ENCODE data around the gene VPS26A.

Gene VPS26A

DNA sequence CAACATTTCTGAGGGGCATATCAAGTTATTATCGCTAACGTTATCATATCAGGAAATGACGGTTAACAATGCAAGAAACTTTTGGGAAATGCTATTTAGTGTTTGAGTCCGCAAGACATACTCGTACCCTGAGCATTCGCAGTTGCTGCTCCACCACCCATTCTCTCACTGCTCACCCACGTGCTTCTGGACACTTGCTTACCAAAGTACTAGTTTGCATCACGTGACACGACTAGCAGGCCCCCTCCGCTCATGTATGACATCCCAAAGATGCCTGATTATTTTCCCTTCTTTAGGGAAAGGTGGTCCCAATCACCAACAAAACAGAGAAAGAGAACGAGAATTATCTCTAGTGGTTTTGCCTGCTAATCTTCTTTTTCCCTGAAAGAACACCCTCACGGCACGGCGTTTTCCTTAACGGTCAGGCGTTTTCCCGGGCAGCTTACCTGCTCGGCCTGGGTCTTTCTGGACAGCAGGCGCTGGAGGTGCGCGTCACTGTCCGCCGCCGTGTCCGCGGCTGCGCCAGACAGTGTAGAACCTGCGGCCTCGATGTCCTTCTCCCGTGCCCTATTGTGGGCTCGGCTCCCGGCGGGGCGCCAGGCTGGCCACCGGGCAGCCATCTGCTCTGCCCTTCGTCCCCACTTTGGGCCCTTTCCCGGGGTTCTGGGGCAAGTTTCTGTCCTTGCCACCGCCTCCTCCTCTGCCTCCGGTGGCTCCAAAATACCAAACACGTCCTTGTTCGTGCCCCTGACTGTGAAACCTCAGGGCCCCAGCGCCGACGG lies 56.0 kb downstream of the VPS26A start, which contains the start of gene SUPV3L1:
SUPV3L1 (plus strand) TSS at position 492 of the 782 bp plus-strand sequence; CDS start at position 550, 58 bp downstream.
- DNase-seq = peak; percentile 87

DNA sequence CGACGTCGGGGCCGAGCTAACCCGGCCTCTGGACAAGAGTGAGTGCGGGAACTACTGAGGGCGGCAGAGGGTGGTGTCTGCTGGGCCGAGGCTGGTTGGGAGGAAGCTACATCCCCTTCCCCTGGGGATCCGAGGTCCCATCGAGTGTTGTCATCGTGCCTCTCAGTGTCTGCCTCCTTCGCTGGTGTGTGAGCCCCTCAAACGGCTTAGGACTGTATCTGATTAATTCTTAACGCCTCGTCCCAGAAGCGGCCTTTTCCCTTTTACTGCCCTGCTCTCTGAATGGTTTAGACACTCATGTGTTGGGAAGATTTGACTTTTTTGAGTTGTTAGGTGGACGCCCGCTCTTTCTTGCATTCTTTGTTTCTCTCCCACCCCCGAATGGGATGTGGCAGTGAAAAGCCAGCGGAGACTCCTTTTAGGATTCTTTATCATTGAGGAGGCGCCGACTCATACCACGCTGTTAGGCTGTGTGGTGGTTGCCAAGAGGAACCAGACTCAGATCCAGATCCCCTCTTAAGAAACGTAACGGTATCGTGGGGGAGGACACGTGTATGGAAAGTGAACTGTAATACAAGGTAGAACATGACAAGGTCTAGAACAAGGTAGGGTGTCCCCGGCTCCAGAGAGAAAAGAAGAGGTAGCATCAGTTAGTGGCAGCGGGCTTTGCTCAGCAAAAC lies 56.7 kb downstream of the VPS26A start:
- DNase-seq = no peak

DNA sequence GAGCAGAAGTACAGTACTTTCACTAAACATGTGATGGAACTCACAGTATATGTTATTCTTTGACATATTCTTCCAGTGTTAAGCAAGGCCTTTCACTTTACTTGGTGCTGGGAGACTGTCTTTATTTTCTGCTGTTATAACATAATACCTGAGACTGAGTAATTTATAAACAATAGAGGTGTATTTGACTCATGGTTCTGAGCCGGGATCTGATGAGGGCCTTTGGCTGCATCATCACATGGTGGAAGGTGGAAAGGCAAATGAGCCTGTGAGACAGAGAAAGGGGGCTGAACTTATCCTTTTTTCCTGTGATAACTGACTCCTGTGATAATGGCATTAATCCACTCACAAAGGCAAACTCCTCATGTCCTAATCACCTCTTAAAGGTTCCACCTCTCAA lies 57.5 kb downstream of the VPS26A start:
- DNase-seq = no peak

DNA sequence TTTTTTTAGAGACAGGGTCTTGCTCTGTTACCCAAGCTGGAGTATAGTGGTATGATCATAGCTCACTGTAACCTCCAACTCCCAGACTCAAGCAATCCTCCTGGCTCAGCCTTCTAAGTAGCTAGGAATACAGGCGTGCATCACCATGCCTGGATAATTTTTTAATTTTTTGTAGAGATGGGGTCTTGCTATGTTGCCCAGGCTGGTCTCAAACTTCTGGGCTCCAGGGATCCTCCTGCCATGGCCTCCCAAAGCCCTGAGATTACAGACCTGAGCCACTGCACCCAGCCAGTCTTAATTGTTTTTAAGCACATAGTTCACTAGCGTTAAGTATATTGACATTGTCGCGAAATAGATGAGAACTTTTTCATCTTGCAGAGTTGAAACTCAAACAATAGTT lies 58.0 kb downstream of the VPS26A start:
- no peak for DNase-seq

DNA sequence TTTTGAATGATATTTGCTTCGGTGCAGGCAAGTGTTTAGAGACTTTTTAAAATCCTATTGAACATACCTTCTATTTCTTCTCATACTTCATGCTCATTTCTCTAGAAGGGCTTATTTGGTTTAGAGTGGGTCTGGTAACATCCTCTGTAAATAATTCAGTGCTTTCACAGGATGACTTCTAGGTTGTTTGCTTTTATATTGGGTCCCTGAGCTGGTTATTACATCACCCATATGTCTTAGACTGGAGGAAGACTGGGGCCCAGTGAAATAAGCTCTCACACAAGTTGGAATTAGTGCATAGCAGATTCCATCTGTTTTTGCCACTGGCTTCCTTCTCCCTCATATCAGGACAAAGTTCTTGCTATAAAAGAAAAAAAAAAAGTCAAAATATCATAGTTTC lies 62.5 kb downstream of the VPS26A start:
- no peak for DNase-seq

DNA sequence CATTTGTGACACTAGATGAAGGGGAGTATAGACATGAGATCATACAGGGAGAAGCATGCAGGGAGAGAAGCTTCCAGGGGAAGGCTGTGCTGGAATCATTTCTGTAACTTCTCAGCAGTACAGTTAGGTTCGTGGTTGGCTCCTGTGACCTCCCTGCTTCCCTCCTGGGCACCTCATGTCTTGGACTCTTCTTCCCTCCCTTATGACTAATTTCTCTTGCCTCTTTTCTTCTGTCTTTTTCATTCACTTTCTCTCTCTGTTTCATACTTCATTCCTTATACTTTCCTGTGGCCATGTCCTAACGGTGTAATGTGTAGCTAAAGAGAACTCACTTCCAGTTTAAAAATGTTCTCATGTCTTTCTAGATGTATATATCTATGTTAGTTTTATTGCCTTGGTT lies 77.1 kb downstream of the VPS26A start:
- DNase-seq = no peak

DNA sequence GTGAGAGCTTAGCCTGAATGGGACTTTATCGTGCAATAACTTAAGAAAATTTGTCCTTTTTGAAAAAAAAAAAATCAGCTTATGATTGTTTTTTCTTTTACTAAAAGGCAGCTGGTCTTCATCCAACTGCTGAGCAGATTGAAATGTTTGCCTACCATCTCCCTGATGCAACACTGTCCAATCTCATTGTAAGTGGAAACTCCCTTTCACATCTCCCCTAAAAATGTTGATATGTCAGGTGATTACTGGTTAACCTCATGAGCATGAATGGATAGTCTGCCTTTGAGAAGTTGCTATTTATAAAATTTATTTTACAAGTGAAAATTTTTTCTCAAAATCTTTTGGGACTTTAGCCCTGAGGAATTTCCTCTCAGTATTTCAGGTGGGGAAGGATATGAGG lies 78.4 kb downstream of the VPS26A start:
- DNase-seq = no peak

DNA sequence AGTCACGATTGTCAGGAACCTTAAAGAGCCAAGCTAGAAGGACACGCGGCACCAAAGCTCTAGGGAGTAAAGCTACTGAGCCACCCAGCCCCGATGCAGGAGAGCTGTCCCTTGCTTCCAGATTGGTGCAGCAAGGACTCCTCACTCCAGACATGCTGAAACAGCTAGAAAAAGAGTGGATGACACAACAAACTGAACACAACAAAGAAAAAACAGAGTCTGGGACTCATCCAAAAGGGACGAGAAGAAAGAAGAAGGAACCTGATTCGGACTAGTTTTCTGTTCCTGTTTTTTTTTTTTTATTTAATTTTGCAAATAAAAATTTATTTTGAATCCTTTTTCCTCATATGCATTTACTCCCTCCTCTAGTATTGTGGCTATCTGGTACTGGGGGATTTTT lies 84.8 kb downstream of the VPS26A start:
- DNase-seq = no peak

DNA sequence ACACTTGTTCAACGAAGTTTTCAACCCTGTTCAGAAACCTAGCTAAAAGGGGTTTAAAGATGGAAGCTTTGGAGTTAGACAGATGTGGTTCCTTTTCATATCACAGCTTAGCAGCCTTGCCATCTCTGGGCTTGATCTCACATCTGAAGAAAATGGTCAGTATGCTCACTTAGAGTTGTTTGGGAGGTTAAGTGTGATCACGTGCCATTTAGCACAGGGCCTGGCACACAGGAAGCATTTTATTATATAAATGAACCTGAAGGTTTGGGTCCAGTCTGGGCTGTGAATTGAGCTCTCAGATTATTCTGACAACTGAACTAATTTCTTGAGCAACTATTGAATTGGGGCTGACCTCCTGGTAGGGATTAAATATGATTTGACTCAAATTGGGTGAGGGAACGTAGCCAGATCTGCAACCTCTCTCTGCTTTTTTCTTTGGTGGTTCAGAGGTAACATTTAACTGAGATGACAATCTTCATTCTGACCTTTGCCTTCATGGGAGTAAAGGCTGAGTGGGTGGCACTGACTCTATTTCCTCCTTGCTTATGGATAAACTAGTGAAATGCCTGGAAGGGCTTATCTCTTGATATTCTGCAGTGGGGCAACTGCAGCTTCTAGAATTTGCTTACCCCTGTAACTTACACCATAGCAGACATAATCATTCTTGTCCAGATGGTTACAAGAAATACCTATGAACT lies 86.0 kb downstream of the VPS26A start:
- no peak for DNase-seq

DNA sequence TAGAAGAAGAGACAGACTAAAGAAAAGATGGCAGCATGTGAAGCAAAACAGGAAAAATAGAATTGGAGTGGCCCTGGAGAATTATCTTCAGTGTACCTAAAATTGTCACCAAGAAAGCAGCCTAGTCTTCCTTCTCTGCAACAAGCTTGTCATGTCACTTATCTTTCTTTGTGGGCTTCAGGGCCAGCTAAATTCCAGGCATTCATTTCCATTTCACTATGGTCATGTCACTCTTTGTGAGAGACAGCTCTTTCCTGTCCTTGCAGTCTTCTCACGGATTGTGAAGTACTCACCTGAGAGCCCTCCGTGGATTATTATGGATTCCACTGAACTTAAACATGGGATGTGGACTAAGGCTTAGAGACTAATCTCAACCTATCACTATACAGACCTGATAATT lies 87.1 kb downstream of the VPS26A start:
- no peak for DNase-seq

DNA sequence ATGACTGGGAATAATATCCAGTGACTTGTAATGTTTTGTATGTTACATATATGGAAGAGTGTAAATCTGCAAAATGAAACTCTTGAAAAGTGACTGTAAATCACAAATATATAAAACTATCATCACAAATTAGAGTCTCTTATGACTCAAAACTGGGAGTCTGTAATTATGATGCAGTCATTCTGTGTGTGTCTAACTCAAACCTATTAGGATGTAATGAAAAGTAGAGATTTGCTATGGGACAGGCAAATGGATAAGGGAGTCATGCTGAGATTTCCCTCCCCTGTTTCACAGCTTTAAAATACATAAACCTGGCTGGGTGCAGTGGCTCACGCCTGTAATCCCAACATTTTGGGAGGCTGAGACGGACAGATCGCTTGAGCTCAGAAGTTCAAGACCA lies 87.5 kb downstream of the VPS26A start:
- no peak for DNase-seq

DNA sequence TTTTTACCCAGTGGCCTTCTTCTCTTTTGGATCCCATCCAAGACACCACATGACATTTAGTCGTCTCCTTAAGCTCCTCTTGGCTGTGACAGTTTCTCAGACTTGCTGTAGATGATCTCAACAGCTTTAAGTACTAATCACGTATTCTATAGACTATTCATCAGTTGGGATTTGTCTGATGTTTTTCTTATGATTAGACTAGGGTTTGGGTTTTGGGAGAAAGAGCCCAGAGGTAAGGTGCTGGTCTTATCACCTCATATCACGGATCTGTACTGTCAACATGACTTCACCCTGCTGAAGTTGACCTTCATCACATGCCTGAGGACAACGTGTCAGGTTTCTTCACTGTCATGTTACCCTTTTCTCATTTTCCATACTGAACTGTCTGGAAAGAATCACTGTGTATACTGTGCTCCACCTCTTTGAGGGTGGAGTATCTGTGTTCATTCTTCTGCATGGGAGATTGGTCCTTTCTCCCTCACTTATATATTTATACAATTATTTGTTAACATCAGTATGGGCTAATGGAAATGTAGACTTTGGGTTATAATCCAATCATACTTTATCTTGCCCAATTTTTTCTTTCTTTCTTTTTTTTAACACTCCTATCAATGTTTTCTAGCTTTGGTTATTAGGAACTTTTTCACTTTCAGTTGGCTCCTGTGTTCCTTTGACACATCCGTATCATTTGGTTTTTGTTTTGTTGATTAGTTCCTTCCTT lies 89.8 kb downstream of the VPS26A start:
- DNase-seq = no peak

DNA sequence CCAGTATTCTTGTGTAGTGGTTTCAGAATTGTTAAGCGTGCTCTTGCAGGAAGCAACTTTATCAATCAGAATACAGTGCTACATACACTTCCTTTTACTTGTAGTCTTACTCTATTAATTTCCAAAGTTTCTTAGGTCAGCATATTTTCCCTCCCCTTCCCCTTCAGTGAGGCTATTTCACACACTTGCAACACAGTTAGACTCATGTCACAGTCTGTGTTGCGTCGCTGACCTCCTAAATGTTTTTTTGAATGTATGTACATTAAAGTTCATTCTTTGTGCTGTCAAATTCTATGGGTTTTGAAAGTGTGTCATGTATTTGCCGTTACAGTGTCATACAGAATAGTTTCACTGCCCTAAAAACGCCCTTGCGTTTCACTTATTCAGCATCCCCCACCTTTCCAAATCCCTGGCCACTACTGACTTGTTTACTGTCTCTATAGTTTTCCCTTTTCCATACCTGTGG lies 90.7 kb downstream of the VPS26A start:
- no peak for DNase-seq

DNA sequence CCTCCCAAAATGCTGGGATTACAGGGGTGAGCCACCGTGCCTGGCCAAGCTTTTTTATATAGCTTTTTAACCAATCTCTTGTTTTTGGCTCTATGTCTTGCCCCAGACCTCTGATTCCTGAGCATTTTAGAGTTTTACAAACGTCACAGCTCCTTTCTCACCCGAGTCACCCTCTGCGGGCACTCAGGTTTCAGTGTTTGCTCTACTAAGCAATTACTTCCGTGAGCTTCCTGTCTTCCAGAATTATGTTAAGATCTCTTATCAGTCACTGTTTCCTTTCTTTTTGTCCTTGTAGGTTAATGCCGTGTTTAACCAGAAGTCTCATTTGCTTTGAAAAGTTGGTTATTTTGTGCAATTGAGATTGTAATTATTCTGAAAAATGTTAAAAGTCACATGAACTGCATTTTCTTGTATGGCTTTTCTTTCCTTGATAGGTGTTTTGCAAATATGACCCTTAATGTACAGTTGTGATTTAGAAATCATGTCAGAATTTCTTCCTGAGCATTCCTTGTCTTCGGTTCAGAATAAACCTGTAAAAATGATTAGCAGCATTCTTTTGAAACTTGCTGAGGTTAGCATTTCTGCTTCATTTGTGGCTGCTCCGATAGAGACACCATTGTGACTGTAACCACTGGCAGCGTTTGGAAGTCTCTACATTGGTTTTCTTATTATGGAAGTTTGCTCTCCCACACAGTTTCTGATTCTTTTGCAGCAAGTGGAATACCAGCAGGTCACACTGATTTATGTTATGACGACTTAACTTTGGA lies 91.6 kb downstream of the VPS26A start:
- DNase-seq = no peak

DNA sequence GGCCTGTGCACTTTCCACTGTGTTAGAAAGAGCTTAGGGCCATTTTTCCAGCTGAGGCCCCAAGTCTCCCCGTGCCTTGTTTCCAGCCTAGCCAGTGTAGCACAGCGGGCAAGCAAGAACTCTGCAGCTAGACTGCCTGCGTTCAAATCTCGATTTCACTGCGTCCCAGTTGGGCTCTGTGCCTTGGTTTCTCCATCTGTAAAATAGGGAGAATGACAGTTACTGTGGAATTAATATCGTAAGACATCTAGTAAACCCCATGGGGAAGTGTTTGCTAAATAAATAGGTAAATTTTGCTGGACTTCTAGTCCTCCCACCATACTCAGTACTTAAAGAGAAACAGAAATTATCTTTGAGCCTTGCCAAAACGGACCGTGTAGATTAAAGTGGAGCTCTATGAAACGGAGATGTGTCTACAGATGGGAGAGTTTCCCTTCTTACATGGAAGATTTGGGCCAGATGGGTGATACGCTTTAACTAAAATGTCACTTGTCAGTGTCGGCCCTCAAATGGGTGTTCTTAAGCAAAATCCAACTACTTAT lies 92.7 kb downstream of the VPS26A start:
- DNase-seq = no peak

DNA sequence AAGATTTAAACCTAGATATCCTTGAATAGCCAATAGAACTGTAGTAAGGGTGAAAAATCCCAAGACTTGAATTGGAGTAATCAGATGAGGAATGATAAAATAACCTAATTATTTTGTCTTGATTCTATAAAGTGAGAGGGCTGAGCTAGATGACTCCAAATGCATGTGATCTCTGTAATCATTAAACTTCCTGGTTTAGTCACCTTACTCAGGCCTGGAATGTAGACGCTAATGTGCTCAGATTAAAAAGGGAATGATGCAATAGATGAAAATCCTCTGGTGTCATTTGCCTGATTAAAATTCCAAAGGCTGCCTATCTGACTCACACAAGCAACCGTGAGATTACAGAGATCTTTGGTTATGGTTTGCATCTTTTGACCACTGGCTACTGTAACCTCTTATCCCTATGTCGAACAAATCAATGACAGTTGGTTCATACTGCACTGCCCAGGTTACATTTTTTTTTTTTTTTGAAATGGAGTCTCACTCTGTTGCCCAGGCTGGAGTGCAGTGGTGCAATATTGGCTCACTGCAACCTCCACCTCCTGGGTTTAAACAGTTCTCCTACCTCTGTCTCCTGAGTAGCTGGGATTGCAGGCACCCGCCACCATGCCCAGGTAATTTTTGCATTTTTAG lies 93.3 kb downstream of the VPS26A start:
- DNase-seq = no peak

DNA sequence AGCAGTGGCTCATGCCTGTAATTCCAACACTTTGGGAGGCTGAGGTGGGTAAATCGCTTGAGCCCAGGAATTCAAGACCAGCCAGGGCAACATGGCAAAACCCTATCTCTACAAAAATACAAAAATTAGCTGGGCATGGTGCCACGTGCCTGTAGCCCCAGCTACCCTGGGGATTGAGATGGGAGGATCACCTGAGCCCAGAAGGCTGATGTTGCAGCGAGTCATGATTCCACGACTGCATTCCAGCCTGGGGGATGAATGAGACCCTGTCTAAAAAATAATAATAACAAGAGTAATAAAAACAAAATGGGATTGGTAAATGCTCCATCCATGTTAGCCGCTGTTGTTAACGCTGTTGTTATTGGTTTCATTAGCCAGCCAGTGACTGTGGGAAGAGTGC lies 94.9 kb downstream of the VPS26A start:
- DNase-seq = no peak

DNA sequence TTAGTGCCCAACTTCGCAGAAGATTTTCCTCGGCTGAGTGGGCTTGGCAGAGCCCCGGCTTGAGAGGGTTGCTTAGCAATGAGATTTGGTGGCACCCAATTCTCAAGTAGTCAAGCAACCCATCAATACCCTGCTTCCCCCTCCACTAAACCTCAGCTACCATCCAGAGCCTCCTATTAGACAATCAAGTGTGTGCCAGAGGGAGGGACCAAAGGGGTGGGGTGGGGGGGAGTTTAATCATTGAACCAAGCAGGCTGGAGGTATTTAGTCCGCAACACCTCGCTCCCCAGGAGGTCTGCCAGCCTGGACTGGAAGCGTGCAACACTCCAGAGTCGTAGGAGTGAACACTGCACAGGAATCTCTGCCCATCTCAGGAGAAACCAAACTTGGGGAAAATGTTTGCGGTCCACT lies 96.1 kb downstream of the VPS26A start, which contains the start of gene HKDC1:
HKDC1 (plus strand) TSS at position 292 of the 411 bp plus-strand sequence; CDS start at position 396, 104 bp downstream.
- DNase-seq = no peak

DNA sequence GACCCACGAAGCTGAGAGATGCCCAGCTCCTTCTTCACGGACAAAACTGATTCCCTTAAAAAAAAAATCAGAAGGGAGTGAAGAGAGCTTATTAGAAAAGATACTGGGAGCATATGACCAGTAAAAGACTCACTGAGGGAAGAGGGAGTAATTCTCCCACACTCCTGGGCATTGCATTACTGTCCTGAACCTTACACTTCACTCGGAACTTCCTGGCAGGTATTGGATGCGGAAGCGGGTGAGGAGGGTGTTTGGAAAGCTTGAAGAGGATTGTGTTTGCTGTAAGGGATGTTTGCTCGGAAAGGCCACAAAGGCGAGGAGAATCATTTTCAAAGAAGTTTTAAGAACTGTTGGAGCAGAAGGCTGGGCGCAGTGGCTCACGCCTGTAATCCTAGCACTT lies 96.5 kb downstream of the VPS26A start:
- DNase-seq = no peak

All from NCI-H748 treated with DMSO at 0.1 percent for 48 hours (cell line).